22Rv1 (cell line): ENCODE data around the gene CCDC57.

Experiments used
- H3K27ac ChIP-seq: fragments of 450-650 bp; 2 replicates; pipeline ENCODE4 v1.5.1; 2017
- CTCF ChIP-seq: fragments of 450-650 bp; IDR thresholded peaks from 2 replicates; pipeline ENCODE4 v1.5.1; 2017; ENCODE audit warnings: mild to moderate bottlenecking
- ZFX ChIP-seq: fragments of 450-650 bp; IDR thresholded peaks from 2 replicates; pipeline ENCODE4 v1.6.1; 2017; ENCODE audit warnings: antibody characterized with exemption, borderline replicate concordance

CCDC57 gene

GRCh38 chr17:82226809-82227628 lies 14.4 kb upstream of the CCDC57 start:
- TF ChIP-seq CTCF (no peak), ZFX (no peak)
- H3K27ac ChIP-seq: no peak overlapping the region

- no peak overlapping the region for H3K27ac ChIP-seq
- no peak for TF ChIP-seq ZFX
Observed at GRCh38 chr17:82226146-82226808, 13.6 kb upstream of the CCDC57 start.

- no peak for TF ChIP-seq CTCF
- no peak for TF ChIP-seq ZFX
- no peak overlapping the region for H3K27ac ChIP-seq
Observed at GRCh38 chr17:82225368-82226029, 12.9 kb upstream of the CCDC57 start.

- no peak overlapping the region for H3K27ac ChIP-seq
- TF ChIP-seq ZFX: no peak
- no peak for TF ChIP-seq CTCF
Observed at GRCh38 chr17:82224666-82225065, 12.0 kb upstream of the CCDC57 start.

- no peak overlapping the region for H3K27ac ChIP-seq
- TF ChIP-seq CTCF (no peak), ZFX (no peak)
Observed at GRCh38 chr17:82223517-82223916, 10.9 kb upstream of the CCDC57 start.

GRCh38 chr17:82222816-82223215 lies 10.2 kb upstream of the CCDC57 start:
- TF ChIP-seq ZFX: no peak
- TF ChIP-seq CTCF: no peak
- H3K27ac ChIP-seq: no peak overlapping the region

- no peak overlapping the region for H3K27ac ChIP-seq
- TF ChIP-seq CTCF: no peak
- TF ChIP-seq ZFX: no peak
Observed at GRCh38 chr17:82221341-82221902, 8.8 kb upstream of the CCDC57 start.
